ENCODE data around the gene MAL. TPM values are rescaled to one million over a fixed set of nuclear protein-coding genes. Genes with fewer than 3 reads are reported as not detected.

Gene MAL
- total and polyA plus RNA-seq, 11 donors = 0.97 to 12.7 (median 3.5) TPM

- no peak overlapping the region for H3K4me3 ChIP-seq
- no peaks in the 10 kb centered on the region for H3K36me3 ChIP-seq
- peak in 1 of 5 donors; percentile 14 for DNase-seq
- H3K27me3 ChIP-seq = peaks cover 0 to 37% (median 0%) of the 10 kb centered on the region in 9 donors
- 76 to 83% (median 79%) methylated on average over 10 to 12 of the region's 12 CpGs for WGBS, 4 donors
- H3K9me3 ChIP-seq = no peaks in the 10 kb centered on the region
- no peak overlapping the region for H3K27ac ChIP-seq
- peak in 1 of 4 donors; percentile 11 for ATAC-seq
- no peak for TF ChIP-seq POLR2A (IDR thresholded peaks at IDR 0.05)
- TF ChIP-seq CTCF (IDR thresholded peaks at IDR 0.05) = no peak
- no peaks in the 10 kb centered on the region for H3K4me1 ChIP-seq
- intact Hi-C loops (cut with DNase I) = no loop called here
Observed at GRCh38 chr2:95059656-95060370, 34.3 kb downstream of the MAL start.

GRCh38 chr2:95060446-95061118 is 35.1 kb downstream of the MAL start:
- intact Hi-C loops (cut with DNase I) = no loop called here
- Histone ChIP-seq H3K27me3 (peaks cover 0 to 37% (median 0%) of the 10 kb centered on the region in 9 donors), H3K4me1 (no peaks in the 10 kb centered on the region), H3K4me3 (no peak overlapping the region), H3K9me3 (no peaks in the 10 kb centered on the region), H3K27ac (no peak overlapping the region), H3K36me3 (no peaks in the 10 kb centered on the region)
- 78 to 82% (median 79%) methylated on average over 16 to 17 of the region's 17 CpGs for WGBS, 4 donors
- peak in 1 of 5 donors; percentile 2 for DNase-seq
- no peak for TF ChIP-seq CTCF (IDR thresholded peaks at IDR 0.05)
- no peak for TF ChIP-seq POLR2A (IDR thresholded peaks at IDR 0.05)
- no peak for ATAC-seq

GRCh38 chr2:95061119-95061512 is 35.6 kb downstream of the MAL start:
- intact Hi-C loops (cut with DNase I) = no loop called here
- Histone ChIP-seq H3K27me3 (peaks cover 0 to 39% (median 0%) of the 10 kb centered on the region in 9 donors), H3K9me3 (no peaks in the 10 kb centered on the region), H3K4me3 (no peak overlapping the region), H3K4me1 (no peaks in the 10 kb centered on the region), H3K27ac (no peak overlapping the region), H3K36me3 (no peaks in the 10 kb centered on the region)
- WGBS, 4 donors = 80 to 92% (median 90%) methylated on average over 1 of the region's 1 CpG
- ATAC-seq = no peak
- DNase-seq = no peak
- no peak for TF ChIP-seq POLR2A (IDR thresholded peaks at IDR 0.05)
- no peak for TF ChIP-seq CTCF (IDR thresholded peaks at IDR 0.05)

- no peak overlapping the region for H3K27ac ChIP-seq
- intact Hi-C loops (cut with DNase I) = no loop called here
- peaks cover 0 to 42% (median 0%) of the 10 kb centered on the region in 9 donors for H3K27me3 ChIP-seq
- no peak overlapping the region for H3K4me3 ChIP-seq
- no peaks in the 10 kb centered on the region for H3K36me3 ChIP-seq
- ATAC-seq (no peak), DNase-seq (peak in 1 of 5 donors; percentile 12)
- no peaks in the 10 kb centered on the region for H3K9me3 ChIP-seq
- H3K4me1 ChIP-seq = no peaks in the 10 kb centered on the region
- TF ChIP-seq CTCF (IDR thresholded peaks at IDR 0.05) (no peak), POLR2A (IDR thresholded peaks at IDR 0.05) (no peak)
- WGBS, 4 donors = 62 to 74% (median 65%) methylated on average over 10 to 11 of the region's 11 CpGs
Observed at GRCh38 chr2:95061601-95062183, 36.2 kb downstream of the MAL start.

Measured in heart left ventricle (tissue), 16 donors.